Measurements from ENCODE around the gene CHMP3. TPM values are rescaled to one million over a fixed set of nuclear protein-coding genes. Genes with fewer than 3 reads are reported as not detected.

The CHMP3 gene
- polyA plus RNA-seq, 3 donors = 45.4 to 115 (median 99.4) TPM

- H3K4me3 ChIP-seq (replicated peaks in 1 of 3; ENCODE audit: low read depth in 2 of 3, low read length in 3 of 3) = no peak overlapping the region
- Mint-ChIP-seq H3K27ac (no peak overlapping the region), H3K36me3 (peaks cover 81 to 91% of the 10 kb centered on the region in 2 donors), H3K27me3 (ENCODE audit: low read depth in 3 of 3) (peaks cover 0 to 4% (median 0%) of the 10 kb centered on the region in 3 donors), H3K4me1 (no peaks in the 10 kb centered on the region), H3K4me3 (no peak overlapping the region), H3K9me3 (no peaks in the 10 kb centered on the region)
- 98% methylated on average over 4 of the region's 7 CpGs for whole genome bisulfite sequencing (ENCODE audit: insufficient coverage)
- no peaks in the 10 kb centered on the region for H4K20me1 ChIP-seq (ENCODE audit: insufficient read depth, low read length)
- H3K9ac ChIP-seq (ENCODE audit: insufficient read depth, low read length, poor library complexity, severe bottlenecking) = no peak overlapping the region
- H3K4me1 ChIP-seq (ENCODE audit: control insufficient read depth in 1 of 2, insufficient read depth in 2 of 2, low read length in 2 of 2) = no peaks in the 10 kb centered on the region
- no peak overlapping the region for H3K4me2 ChIP-seq (replicated peaks; ENCODE audit: extremely low read depth, low read length, poor library complexity, severe bottlenecking)
- H3K36me3 ChIP-seq (replicated peaks in 1 of 2; ENCODE audit: control insufficient read depth in 1 of 2, insufficient read depth in 2 of 2, low read length in 2 of 2) = peaks cover 96 to 99% of the 10 kb centered on the region in 2 donors
- intact Hi-C loops (cut with micrococcal nuclease) = no loop called here
- H3K9me3 ChIP-seq (replicated peaks in 1 of 2; ENCODE audit: control insufficient read depth in 1 of 2, insufficient read depth in 1 of 2, low read length in 2 of 2) = no peaks in the 10 kb centered on the region
- H3K27ac ChIP-seq (ENCODE audit: low read depth in 1 of 2, low read length in 2 of 2) = peak overlapping the region in 1 of 2 donors; percentile 40
- no peaks in the 10 kb centered on the region for H3K79me2 ChIP-seq (ENCODE audit: insufficient read depth, low read length)
- no peak overlapping the region for H2AFZ ChIP-seq (ENCODE audit: insufficient read depth, low read depth, low read length, poor library complexity, severe bottlenecking)
- no peaks in the 10 kb centered on the region for H3K27me3 ChIP-seq (ENCODE audit: control insufficient read depth in 2 of 2, insufficient read depth in 2 of 2, low read length in 2 of 2)
- no peak for DNase-seq
- TF ChIP-seq, protein P1, sequence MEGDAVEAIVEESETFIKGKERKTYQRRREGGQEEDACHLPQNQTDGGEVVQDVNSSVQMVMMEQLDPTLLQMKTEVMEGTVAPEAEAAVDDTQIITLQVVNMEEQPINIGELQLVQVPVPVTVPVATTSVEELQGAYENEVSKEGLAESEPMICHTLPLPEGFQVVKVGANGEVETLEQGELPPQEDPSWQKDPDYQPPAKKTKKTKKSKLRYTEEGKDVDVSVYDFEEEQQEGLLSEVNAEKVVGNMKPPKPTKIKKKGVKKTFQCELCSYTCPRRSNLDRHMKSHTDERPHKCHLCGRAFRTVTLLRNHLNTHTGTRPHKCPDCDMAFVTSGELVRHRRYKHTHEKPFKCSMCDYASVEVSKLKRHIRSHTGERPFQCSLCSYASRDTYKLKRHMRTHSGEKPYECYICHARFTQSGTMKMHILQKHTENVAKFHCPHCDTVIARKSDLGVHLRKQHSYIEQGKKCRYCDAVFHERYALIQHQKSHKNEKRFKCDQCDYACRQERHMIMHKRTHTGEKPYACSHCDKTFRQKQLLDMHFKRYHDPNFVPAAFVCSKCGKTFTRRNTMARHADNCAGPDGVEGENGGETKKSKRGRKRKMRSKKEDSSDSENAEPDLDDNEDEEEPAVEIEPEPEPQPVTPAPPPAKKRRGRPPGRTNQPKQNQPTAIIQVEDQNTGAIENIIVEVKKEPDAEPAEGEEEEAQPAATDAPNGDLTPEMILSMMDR (IDR thresholded peaks at IDR 0.05) = no peak
These were observed 94.8 kb downstream of the CHMP3 start for GRCh38 chr2:86468162-86469033.

DNA sequence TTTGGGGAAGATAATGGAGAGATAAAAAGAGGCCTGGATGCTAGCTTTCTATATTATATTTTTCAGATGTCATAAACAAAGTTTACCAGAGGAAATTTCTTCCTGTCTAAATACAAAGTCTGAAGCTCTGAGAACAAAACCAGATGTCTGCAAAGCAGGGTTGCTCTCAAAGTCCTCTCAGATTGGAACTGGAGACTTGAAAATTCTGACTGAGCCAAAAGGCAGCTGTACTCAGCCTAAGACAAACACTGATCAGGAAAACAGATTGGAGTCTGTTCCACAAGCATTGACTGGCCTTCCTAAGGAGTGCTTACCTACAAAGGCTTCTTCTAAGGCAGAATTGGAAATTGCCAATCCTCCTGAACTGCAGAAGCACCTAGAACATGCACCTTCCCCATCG is 96.9 kb downstream of the CHMP3 start:
- Mint-ChIP-seq H3K36me3 (peaks cover 77 to 89% of the 10 kb centered on the region in 2 donors), H3K27ac (no peak overlapping the region), H3K4me3 (no peak overlapping the region), H3K9me3 (no peaks in the 10 kb centered on the region), H3K27me3 (ENCODE audit: low read depth in 3 of 3) (peaks cover 0 to 4% (median 0%) of the 10 kb centered on the region in 3 donors), H3K4me1 (no peaks in the 10 kb centered on the region)
- no peaks in the 10 kb centered on the region for H3K27me3 ChIP-seq (ENCODE audit: control insufficient read depth in 2 of 2, insufficient read depth in 2 of 2, low read length in 2 of 2)
- no peak overlapping the region for H3K4me2 ChIP-seq (replicated peaks; ENCODE audit: extremely low read depth, low read length, poor library complexity, severe bottlenecking)
- no peak overlapping the region for H2AFZ ChIP-seq (ENCODE audit: insufficient read depth, low read depth, low read length, poor library complexity, severe bottlenecking)
- H3K9ac ChIP-seq (ENCODE audit: insufficient read depth, low read length, poor library complexity, severe bottlenecking) = no peak overlapping the region
- peaks cover 95 to 99% of the 10 kb centered on the region in 2 donors for H3K36me3 ChIP-seq (replicated peaks in 1 of 2; ENCODE audit: control insufficient read depth in 1 of 2, insufficient read depth in 2 of 2, low read length in 2 of 2)
- H4K20me1 ChIP-seq (ENCODE audit: insufficient read depth, low read length) = no peaks in the 10 kb centered on the region
- H3K79me2 ChIP-seq (ENCODE audit: insufficient read depth, low read length) = no peaks in the 10 kb centered on the region
- no peaks in the 10 kb centered on the region for H3K9me3 ChIP-seq (replicated peaks in 1 of 2; ENCODE audit: control insufficient read depth in 1 of 2, insufficient read depth in 1 of 2, low read length in 2 of 2)
- DNase-seq = no peak
- no peaks in the 10 kb centered on the region for H3K4me1 ChIP-seq (ENCODE audit: control insufficient read depth in 1 of 2, insufficient read depth in 2 of 2, low read length in 2 of 2)
- no peak overlapping the region for H3K4me3 ChIP-seq (replicated peaks in 1 of 3; ENCODE audit: low read depth in 2 of 3, low read length in 3 of 3)
- WGBS (ENCODE audit: insufficient coverage) = 100% methylated on average over 1 of the region's 1 CpG
- intact Hi-C loops (cut with micrococcal nuclease) = no loop called here
- no peak overlapping the region for H3K27ac ChIP-seq (ENCODE audit: low read depth in 1 of 2, low read length in 2 of 2)
- TF ChIP-seq, protein P1 (IDR thresholded peaks at IDR 0.05) = no peak

Data from CD14-positive monocyte (primary cell).